ENCODE measurements around the gene EFCAB7.

The EFCAB7 gene

GRCh38 chr1:63498106-63498505, 25.2 kb upstream of the EFCAB7 start:
- Histone ChIP-seq H3K27ac (ENCODE audit: low read depth, low read length) (no peak overlapping the region), H4K20me1 (ENCODE audit: low read depth, low read length) (no peaks in the 10 kb centered on the region), H3K4me2 (ENCODE audit: low read depth, low read length, poor library complexity, severe bottlenecking) (no peak overlapping the region), H3K27me3 (ENCODE audit: low read length) (no peaks in the 10 kb centered on the region), H3K9me3 (ENCODE audit: insufficient read depth, low read length) (no peaks in the 10 kb centered on the region), H3K9ac (ENCODE audit: low read length) (no peak overlapping the region), H3K36me3 (ENCODE audit: low read length) (0 out of 2 replicates have a peak, but pooled peaks cover 4% of the 10 kb centered on the region), H3K9me2 (replicated peaks; ENCODE audit: insufficient read depth, low read length) (no peaks in the 10 kb centered on the region), H3F3A (ENCODE audit: insufficient read depth) (0 out of 2 replicates have a peak, but pooled peaks cover 8% of the 10 kb centered on the region), H3K79me2 (ENCODE audit: insufficient read depth, low read length) (peaks cover 31% of the 10 kb centered on the region), H2AFZ (ENCODE audit: low read depth, low read length, severe bottlenecking) (no peak overlapping the region), H3K4me3 (ENCODE audit: insufficient read depth, low read length, poor library complexity, severe bottlenecking) (no peak overlapping the region)
- TF ChIP-seq CTCF (IDR thresholded peaks at IDR 0.05; ENCODE audit: insufficient read depth, low read length, poor library complexity, severe bottlenecking): no peak
- TF ChIP-seq EZH2phosphoT487 (conservative IDR thresholded peaks at IDR 0.05; ENCODE audit: low read length): no peak

- H4K20me1 ChIP-seq (ENCODE audit: low read depth, low read length): no peaks in the 10 kb centered on the region
- no peak overlapping the region for H3K27ac ChIP-seq (ENCODE audit: low read depth, low read length)
- TF ChIP-seq CTCF (IDR thresholded peaks at IDR 0.05; ENCODE audit: insufficient read depth, low read length, poor library complexity, severe bottlenecking) (no peak), EZH2phosphoT487 (conservative IDR thresholded peaks at IDR 0.05; ENCODE audit: low read length) (no peak)
- no peak overlapping the region for H3K9ac ChIP-seq (ENCODE audit: low read length)
- no peak overlapping the region for H3K4me3 ChIP-seq (ENCODE audit: insufficient read depth, low read length, poor library complexity, severe bottlenecking)
- H3K9me2 ChIP-seq (replicated peaks; ENCODE audit: insufficient read depth, low read length): no peaks in the 10 kb centered on the region
- H3F3A ChIP-seq (ENCODE audit: insufficient read depth): 0 out of 2 replicates have a peak, but pooled peaks cover 8% of the 10 kb centered on the region
- H3K27me3 ChIP-seq (ENCODE audit: low read length): no peaks in the 10 kb centered on the region
- H3K79me2 ChIP-seq (ENCODE audit: insufficient read depth, low read length): peaks cover 12% of the 10 kb centered on the region; the same call in 1 of the 2 replicates
- no peak overlapping the region for H3K4me2 ChIP-seq (ENCODE audit: low read depth, low read length, poor library complexity, severe bottlenecking)
- peaks cover 5% of the 10 kb centered on the region; the same call in 1 of the 2 replicates for H3K36me3 ChIP-seq (ENCODE audit: low read length)
- no peaks in the 10 kb centered on the region for H3K9me3 ChIP-seq (ENCODE audit: insufficient read depth, low read length)
- no peak overlapping the region for H2AFZ ChIP-seq (ENCODE audit: low read depth, low read length, severe bottlenecking)
Measured at GRCh38 chr1:63501256-63501655, 22.1 kb upstream of the EFCAB7 start.

- peaks cover 35% of the 10 kb centered on the region for H3K36me3 ChIP-seq (ENCODE audit: low read length)
- no peak overlapping the region for H3K27ac ChIP-seq (ENCODE audit: low read depth, low read length)
- no peaks in the 10 kb centered on the region for H4K20me1 ChIP-seq (ENCODE audit: low read depth, low read length)
- H3K4me3 ChIP-seq (ENCODE audit: insufficient read depth, low read length, poor library complexity, severe bottlenecking): no peak overlapping the region
- no peak overlapping the region for H3K9ac ChIP-seq (ENCODE audit: low read length)
- TF ChIP-seq CTCF (IDR thresholded peaks at IDR 0.05; ENCODE audit: insufficient read depth, low read length, poor library complexity, severe bottlenecking) (no peak), EZH2phosphoT487 (conservative IDR thresholded peaks at IDR 0.05; ENCODE audit: low read length) (no peak)
- H2AFZ ChIP-seq (ENCODE audit: low read depth, low read length, severe bottlenecking): no peak overlapping the region
- H3K9me2 ChIP-seq (replicated peaks; ENCODE audit: insufficient read depth, low read length): no peaks in the 10 kb centered on the region
- no peak overlapping the region for H3K4me2 ChIP-seq (ENCODE audit: low read depth, low read length, poor library complexity, severe bottlenecking)
- peaks cover 15% of the 10 kb centered on the region for H3K79me2 ChIP-seq (ENCODE audit: insufficient read depth, low read length)
- no peaks in the 10 kb centered on the region for H3K9me3 ChIP-seq (ENCODE audit: insufficient read depth, low read length)
- H3F3A ChIP-seq (ENCODE audit: insufficient read depth): no peaks in the 10 kb centered on the region
- no peaks in the 10 kb centered on the region for H3K27me3 ChIP-seq (ENCODE audit: low read length)
Measured at GRCh38 chr1:63506782-63507181, 16.5 kb upstream of the EFCAB7 start.
